HFFc6 (cell line): Measurements from ENCODE around the gene CASP10. TPM values are rescaled to one million over a fixed set of nuclear protein-coding genes. Genes with fewer than 3 reads are reported as not detected.

Source experiments
- DNase-seq: peaks from one replicate; pipeline ENCODE4 v3.0.0-alpha.2; 2018
- H3K27ac Mint-ChIP-seq: 2 replicates; pipeline ENCODE4 v1.8.0; 2020; ENCODE audit warnings: mild to moderate bottlenecking, mixed read lengths
- H3K27me3 Mint-ChIP-seq: 2 replicates; pipeline ENCODE4 v1.8.0; 2021; ENCODE audit warnings: mild to moderate bottlenecking, moderate library complexity, mixed read lengths; ENCODE audit not compliant: insufficient read depth
- H3K36me3 Mint-ChIP-seq: 2 replicates; pipeline ENCODE4 v1.8.0; 2021; ENCODE audit warnings: low read depth, mixed read lengths
- H3K4me1 Mint-ChIP-seq: 2 replicates; pipeline ENCODE4 v1.8.0; 2020; ENCODE audit warnings: low read depth, mixed read lengths
- H3K4me3 Mint-ChIP-seq: 2 replicates; pipeline ENCODE4 v1.8.0; 2020; ENCODE audit warnings: mild to moderate bottlenecking, moderate library complexity, mixed read lengths
- H3K9me3 Mint-ChIP-seq: 2 replicates; pipeline ENCODE4 v1.8.0; 2020; ENCODE audit warnings: mild to moderate bottlenecking, mixed read lengths
- CTCF ChIP-seq: fragments of 200-600 bp; sonication (generic); IDR thresholded peaks from 2 replicates; pipeline ENCODE4 v1.5.0; 2021; ENCODE audit warnings: antibody characterized with exemption, mild to moderate bottlenecking
- total RNA-seq, 6 experiments: library from RNA; stranded (reverse); fragmentation: NEBNext Ultra II Directional; extraction: Animal tissue kit (Norgen Biotek cat#: 25700); gene quantifications; 2 replicates in 1 of 6; 3 replicates in 5 of 6; pipeline ENCODE4 v1.2.3, GENCODE V29; 2021

The CASP10 gene
- total RNA-seq, 6 experiments from 2014 or later: 0.36 to 1.9 (median 1.6) TPM

- Mint-ChIP-seq H3K36me3 (0 out of 2 replicates have a peak, but pooled peaks cover 8% of the 10 kb centered on the region), H3K4me3 (no peak overlapping the region), H3K9me3 (no peaks in the 10 kb centered on the region), H3K27me3 (peaks cover 2% of the 10 kb centered on the region; the same call in 1 of the 2 replicates), H3K27ac (no peak overlapping the region), H3K4me1 (no peaks in the 10 kb centered on the region)
- TF ChIP-seq CTCF: no peak
- no peak for DNase-seq
These were observed 13.1 kb downstream of the CASP10 start for GRCh38 chr2:201196003-201196402.

- TF ChIP-seq CTCF: no peak
- Mint-ChIP-seq H3K27me3 (peaks cover 2% of the 10 kb centered on the region; the same call in 1 of the 2 replicates), H3K4me1 (no peaks in the 10 kb centered on the region), H3K9me3 (no peaks in the 10 kb centered on the region), H3K36me3 (0 out of 2 replicates have a peak, but pooled peaks cover 8% of the 10 kb centered on the region), H3K4me3 (no peak overlapping the region), H3K27ac (no peak overlapping the region)
- no peak for DNase-seq
These were observed 13.9 kb downstream of the CASP10 start for GRCh38 chr2:201196803-201197202.

- H3K36me3 Mint-ChIP-seq: 0 out of 2 replicates have a peak, but pooled peaks cover 8% of the 10 kb centered on the region
- no peak for TF ChIP-seq CTCF
- no peak overlapping the region for H3K4me3 Mint-ChIP-seq
- no peak for DNase-seq
- no peaks in the 10 kb centered on the region for H3K9me3 Mint-ChIP-seq
- H3K4me1 Mint-ChIP-seq: peaks cover 2% of the 10 kb centered on the region
- H3K27me3 Mint-ChIP-seq: no peaks in the 10 kb centered on the region; the same call in 1 of the 2 replicates
- H3K27ac Mint-ChIP-seq: no peak overlapping the region
These were observed 14.8 kb downstream of the CASP10 start for GRCh38 chr2:201197781-201198180.

GRCh38 chr2:201199847-201200246 lies 16.9 kb downstream of the CASP10 start:
- DNase-seq: no peak
- Mint-ChIP-seq H3K27me3 (no peaks in the 10 kb centered on the region; the same call in 1 of the 2 replicates), H3K27ac (no peak overlapping the region)

GRCh38 chr2:201200345-201200744 lies 17.4 kb downstream of the CASP10 start:
- peaks cover 19% of the 10 kb centered on the region for H3K4me1 Mint-ChIP-seq
- H3K27ac Mint-ChIP-seq: no peak overlapping the region
- H3K4me3 Mint-ChIP-seq: no peak overlapping the region
- no peaks in the 10 kb centered on the region for H3K9me3 Mint-ChIP-seq
- H3K27me3 Mint-ChIP-seq: no peaks in the 10 kb centered on the region; the same call in 1 of the 2 replicates
- 0 out of 2 replicates have a peak, but pooled peaks cover 8% of the 10 kb centered on the region for H3K36me3 Mint-ChIP-seq
- TF ChIP-seq CTCF: no peak
- DNase-seq: no peak

More at GRCh38 chr2:201199847-201200246, 16.9 kb downstream of the CASP10 start:
- no peak for TF ChIP-seq CTCF
- Mint-ChIP-seq H3K4me3 (no peak overlapping the region), H3K9me3 (no peaks in the 10 kb centered on the region), H3K4me1 (peaks cover 17% of the 10 kb centered on the region), H3K36me3 (0 out of 2 replicates have a peak, but pooled peaks cover 8% of the 10 kb centered on the region)

- 0 out of 2 replicates have a peak, but pooled peaks cover 5% of the 10 kb centered on the region for H3K36me3 Mint-ChIP-seq
- no peak for TF ChIP-seq CTCF
These were observed 18.4 kb downstream of the CASP10 start for GRCh38 chr2:201201371-201201770.

More at GRCh38 chr2:201201371-201201770, 18.4 kb downstream of the CASP10 start:
- Mint-ChIP-seq H3K27me3 (no peaks in the 10 kb centered on the region), H3K27ac (no peak overlapping the region), H3K4me3 (no peak overlapping the region), H3K9me3 (no peaks in the 10 kb centered on the region), H3K4me1 (peaks cover 26% of the 10 kb centered on the region)
- DNase-seq: no peak
